Neural cell (in vitro differentiated cells): ENCODE results near the gene PACS1. TPM values are rescaled to one million over a fixed set of nuclear protein-coding genes. Genes with fewer than 3 reads are reported as not detected.

ENCODE experiments used
- H2AFZ ChIP-seq: fragments of 200-600, 300-800 bp; sonication (generic), shearing (Covaris generic); 2 replicates; pipeline ENCODE4 v1.6.0; 2014; ENCODE audit warnings: low read depth, mild to moderate bottlenecking, antibody characterized with exemption, low read length, moderate library complexity
- H3F3A ChIP-seq: fragments of 200-600 bp; shearing (Covaris generic); 2 replicates; pipeline ENCODE4 v1.6.1; 2016; ENCODE audit warnings: mild to moderate bottlenecking, moderate library complexity, mixed read lengths, antibody characterized with exemption, low read length; ENCODE audit not compliant: insufficient read depth, poor library complexity, severe bottlenecking
- H3K27ac ChIP-seq: fragments of 200-600, 300-800 bp; sonication (generic), shearing (Covaris generic); 2 replicates; pipeline ENCODE4 v1.5.1; 2014; ENCODE audit warnings: mild to moderate bottlenecking, low read length, moderate library complexity
- H3K27me3 ChIP-seq: fragments of 300-800, 200-600 bp; sonication (generic), shearing (Covaris generic); 2 replicates; pipeline ENCODE4 v1.6.0; 2014; ENCODE audit warnings: mild to moderate bottlenecking, low read depth, low read length, moderate library complexity; ENCODE audit not compliant: insufficient read depth
- H3K36me3 ChIP-seq: fragments of 300-800, 200-600 bp; sonication (generic), shearing (Covaris generic); 2 replicates; pipeline ENCODE4 v1.5.1; 2014; ENCODE audit warnings: mild to moderate bottlenecking, antibody characterized with exemption, low read length, moderate library complexity; ENCODE audit not compliant: insufficient read depth
- H3K4me2 ChIP-seq: fragments of 300-800, 200-600 bp; sonication (generic), shearing (Covaris generic); 2 replicates; pipeline ENCODE4 v1.6.0; 2014; ENCODE audit warnings: mild to moderate bottlenecking, low read length
- H3K4me3 ChIP-seq: fragments of 300-800, 200-600 bp; sonication (generic), shearing (Covaris generic); 2 replicates; pipeline ENCODE4 v1.5.1; 2014; ENCODE audit warnings: mild to moderate bottlenecking, low read length, moderate library complexity
- H3K79me2 ChIP-seq: fragments of 200-600 bp; shearing (Covaris generic); replicated peaks from 2 replicates; pipeline ENCODE4 v1.6.0; 2014; ENCODE audit warnings: mild to moderate bottlenecking, low read length, moderate library complexity; ENCODE audit not compliant: insufficient read depth
- H3K9ac ChIP-seq: fragments of 300-800, 200-600 bp; sonication (generic), shearing (Covaris generic); 2 replicates; pipeline ENCODE4 v1.6.1; 2016; ENCODE audit warnings: mild to moderate bottlenecking, low read length, mixed read lengths
- H3K9me2 ChIP-seq: fragments of 200-600 bp; shearing (Covaris generic); 2 replicates; pipeline ENCODE4 v1.6.1; 2016; ENCODE audit warnings: mild to moderate bottlenecking, low read length, mixed read lengths; ENCODE audit not compliant: insufficient read depth
- H3K9me3 ChIP-seq: fragments of 200-600, 300-800 bp; sonication (generic), shearing (Covaris generic); 2 replicates; pipeline ENCODE4 v1.6.1; 2016; ENCODE audit warnings: mild to moderate bottlenecking, mixed run types, low read length, moderate library complexity, mixed read lengths
- H4K20me1 ChIP-seq: fragments of 200-600 bp; shearing (Covaris generic); 2 replicates; pipeline ENCODE4 v1.6.1; 2016; ENCODE audit warnings: mild to moderate bottlenecking, mixed run types; ENCODE audit not compliant: insufficient read depth
- EP300 ChIP-seq: fragments of 450-650 bp; conservative IDR thresholded peaks from 2 replicates; pipeline ENCODE4 v1.6.1; 2014; ENCODE audit warnings: antibody characterized with exemption, mild to moderate bottlenecking, moderate library complexity; ENCODE audit not compliant: poor library complexity, severe bottlenecking
- EZH2 ChIP-seq: fragments of 200-600, 300-800 bp; shearing (Covaris generic), sonication (generic); IDR thresholded peaks from 2 replicates; pipeline ENCODE4 v1.6.1; 2014; ENCODE audit warnings: antibody characterized with exemption, low read length, borderline replicate concordance, mild to moderate bottlenecking; ENCODE audit not compliant: insufficient read depth, poor library complexity, severe bottlenecking
- MXI1 ChIP-seq: fragments of 450-650 bp; conservative IDR thresholded peaks from 2 replicates; pipeline ENCODE4 v1.6.1; 2014; ENCODE audit warnings: antibody characterized with exemption, mild to moderate bottlenecking; ENCODE audit not compliant: poor library complexity, severe bottlenecking
- POLR2AphosphoS5 ChIP-seq: IDR thresholded peaks from 2 replicates; pipeline ENCODE4 v1.6.1; 2012
- RAD21 ChIP-seq: fragments of 450-650 bp; conservative IDR thresholded peaks from 2 replicates; pipeline ENCODE4 v1.6.1; 2014; ENCODE audit warnings: antibody characterized with exemption, mild to moderate bottlenecking, moderate library complexity
- SMC3 ChIP-seq: fragments of 450-650 bp; conservative IDR thresholded peaks from 2 replicates; pipeline ENCODE4 v1.6.1; 2014; ENCODE audit warnings: antibody characterized with exemption, mild to moderate bottlenecking, moderate library complexity; ENCODE audit not compliant: poor library complexity
- TAF1 ChIP-seq: IDR thresholded peaks from 2 replicates; pipeline ENCODE4 v1.6.1; 2012; ENCODE audit warnings: low read depth
- polyA plus RNA-seq: library from polyadenylated mRNA; depleted of rRNA; stranded (reverse); fragments of >200 nt; gene quantifications from 2 replicates; pipeline ENCODE4 v1.2.3, GENCODE V29; 2014
- TF ChIP-seq, protein P1 (sequence below): fragments of 450-650 bp; IDR thresholded peaks from 2 replicates; pipeline ENCODE4 v1.5.1; 2014; ENCODE audit warnings: antibody characterized with exemption, mild to moderate bottlenecking, moderate library complexity; ENCODE audit not compliant: poor library complexity, severe bottlenecking
- TF ChIP-seq, protein P2 (sequence below): IDR thresholded peaks from 2 replicates; pipeline ENCODE4 v1.6.1; 2012; ENCODE audit warnings: borderline replicate concordance

PACS1 gene
- polyA plus RNA-seq, 1 donor from 2014 or later, result 14.4 TPM

DNA sequence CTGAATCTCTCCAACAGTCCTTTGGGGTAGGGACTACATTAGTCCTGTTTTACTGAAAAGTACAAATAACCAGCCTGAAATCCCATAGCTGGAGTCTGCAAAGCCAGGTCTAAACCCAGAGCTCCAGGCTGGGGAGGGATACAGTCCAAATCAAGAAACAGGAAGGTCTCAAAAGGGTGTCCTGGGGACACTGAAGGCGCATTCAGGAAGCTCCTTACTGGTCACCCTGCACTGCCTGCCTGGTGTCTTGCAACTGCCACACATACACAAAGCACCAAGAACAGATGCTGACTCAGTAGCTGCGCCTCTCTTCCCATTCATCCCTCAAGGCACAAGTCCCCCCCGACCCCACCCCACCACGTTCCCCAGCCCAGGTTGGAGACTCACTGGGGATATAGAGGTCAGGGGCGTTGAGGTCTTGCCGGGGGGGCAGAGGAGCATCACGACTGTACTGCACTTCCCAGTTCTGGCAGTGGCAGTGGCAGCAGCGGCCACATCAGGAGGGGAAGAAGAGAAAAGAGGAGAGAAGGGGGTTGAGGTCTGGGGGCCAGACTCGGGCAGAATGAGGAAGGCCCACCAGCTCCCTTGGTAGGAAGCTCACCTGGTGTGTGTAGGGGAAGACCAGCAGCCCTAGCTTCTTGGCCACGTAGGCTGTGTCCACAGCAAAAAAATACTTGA is 217.3 kb downstream of the PACS1 start:
- Histone ChIP-seq H3K27me3 (peaks cover 22% of the 10 kb centered on the region), H3K9ac (peak overlapping the region; percentile 92), H2AFZ (no peak overlapping the region), H3K4me2 (no peak overlapping the region), H3K9me2 (no peaks in the 10 kb centered on the region), H3K27ac (peak overlapping the region; percentile 88), H3K4me3 (peak overlapping the region; percentile 86), H3K9me3 (no peaks in the 10 kb centered on the region), H3K36me3 (no peaks in the 10 kb centered on the region), H4K20me1 (peaks cover 8% of the 10 kb centered on the region), H3F3A (no peaks in the 10 kb centered on the region), H3K79me2 (peaks cover 31% of the 10 kb centered on the region)
- TF ChIP-seq EP300 (no peak), TAF1 (no peak), MXI1 (no peak), RAD21 (no peak), POLR2AphosphoS5 (no peak), SMC3 (no peak), EZH2 (no peak)
- TF ChIP-seq, protein P1, sequence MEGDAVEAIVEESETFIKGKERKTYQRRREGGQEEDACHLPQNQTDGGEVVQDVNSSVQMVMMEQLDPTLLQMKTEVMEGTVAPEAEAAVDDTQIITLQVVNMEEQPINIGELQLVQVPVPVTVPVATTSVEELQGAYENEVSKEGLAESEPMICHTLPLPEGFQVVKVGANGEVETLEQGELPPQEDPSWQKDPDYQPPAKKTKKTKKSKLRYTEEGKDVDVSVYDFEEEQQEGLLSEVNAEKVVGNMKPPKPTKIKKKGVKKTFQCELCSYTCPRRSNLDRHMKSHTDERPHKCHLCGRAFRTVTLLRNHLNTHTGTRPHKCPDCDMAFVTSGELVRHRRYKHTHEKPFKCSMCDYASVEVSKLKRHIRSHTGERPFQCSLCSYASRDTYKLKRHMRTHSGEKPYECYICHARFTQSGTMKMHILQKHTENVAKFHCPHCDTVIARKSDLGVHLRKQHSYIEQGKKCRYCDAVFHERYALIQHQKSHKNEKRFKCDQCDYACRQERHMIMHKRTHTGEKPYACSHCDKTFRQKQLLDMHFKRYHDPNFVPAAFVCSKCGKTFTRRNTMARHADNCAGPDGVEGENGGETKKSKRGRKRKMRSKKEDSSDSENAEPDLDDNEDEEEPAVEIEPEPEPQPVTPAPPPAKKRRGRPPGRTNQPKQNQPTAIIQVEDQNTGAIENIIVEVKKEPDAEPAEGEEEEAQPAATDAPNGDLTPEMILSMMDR, result no peak
- TF ChIP-seq, protein P2, sequence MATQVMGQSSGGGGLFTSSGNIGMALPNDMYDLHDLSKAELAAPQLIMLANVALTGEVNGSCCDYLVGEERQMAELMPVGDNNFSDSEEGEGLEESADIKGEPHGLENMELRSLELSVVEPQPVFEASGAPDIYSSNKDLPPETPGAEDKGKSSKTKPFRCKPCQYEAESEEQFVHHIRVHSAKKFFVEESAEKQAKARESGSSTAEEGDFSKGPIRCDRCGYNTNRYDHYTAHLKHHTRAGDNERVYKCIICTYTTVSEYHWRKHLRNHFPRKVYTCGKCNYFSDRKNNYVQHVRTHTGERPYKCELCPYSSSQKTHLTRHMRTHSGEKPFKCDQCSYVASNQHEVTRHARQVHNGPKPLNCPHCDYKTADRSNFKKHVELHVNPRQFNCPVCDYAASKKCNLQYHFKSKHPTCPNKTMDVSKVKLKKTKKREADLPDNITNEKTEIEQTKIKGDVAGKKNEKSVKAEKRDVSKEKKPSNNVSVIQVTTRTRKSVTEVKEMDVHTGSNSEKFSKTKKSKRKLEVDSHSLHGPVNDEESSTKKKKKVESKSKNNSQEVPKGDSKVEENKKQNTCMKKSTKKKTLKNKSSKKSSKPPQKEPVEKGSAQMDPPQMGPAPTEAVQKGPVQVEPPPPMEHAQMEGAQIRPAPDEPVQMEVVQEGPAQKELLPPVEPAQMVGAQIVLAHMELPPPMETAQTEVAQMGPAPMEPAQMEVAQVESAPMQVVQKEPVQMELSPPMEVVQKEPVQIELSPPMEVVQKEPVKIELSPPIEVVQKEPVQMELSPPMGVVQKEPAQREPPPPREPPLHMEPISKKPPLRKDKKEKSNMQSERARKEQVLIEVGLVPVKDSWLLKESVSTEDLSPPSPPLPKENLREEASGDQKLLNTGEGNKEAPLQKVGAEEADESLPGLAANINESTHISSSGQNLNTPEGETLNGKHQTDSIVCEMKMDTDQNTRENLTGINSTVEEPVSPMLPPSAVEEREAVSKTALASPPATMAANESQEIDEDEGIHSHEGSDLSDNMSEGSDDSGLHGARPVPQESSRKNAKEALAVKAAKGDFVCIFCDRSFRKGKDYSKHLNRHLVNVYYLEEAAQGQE, result no peak

DNA sequence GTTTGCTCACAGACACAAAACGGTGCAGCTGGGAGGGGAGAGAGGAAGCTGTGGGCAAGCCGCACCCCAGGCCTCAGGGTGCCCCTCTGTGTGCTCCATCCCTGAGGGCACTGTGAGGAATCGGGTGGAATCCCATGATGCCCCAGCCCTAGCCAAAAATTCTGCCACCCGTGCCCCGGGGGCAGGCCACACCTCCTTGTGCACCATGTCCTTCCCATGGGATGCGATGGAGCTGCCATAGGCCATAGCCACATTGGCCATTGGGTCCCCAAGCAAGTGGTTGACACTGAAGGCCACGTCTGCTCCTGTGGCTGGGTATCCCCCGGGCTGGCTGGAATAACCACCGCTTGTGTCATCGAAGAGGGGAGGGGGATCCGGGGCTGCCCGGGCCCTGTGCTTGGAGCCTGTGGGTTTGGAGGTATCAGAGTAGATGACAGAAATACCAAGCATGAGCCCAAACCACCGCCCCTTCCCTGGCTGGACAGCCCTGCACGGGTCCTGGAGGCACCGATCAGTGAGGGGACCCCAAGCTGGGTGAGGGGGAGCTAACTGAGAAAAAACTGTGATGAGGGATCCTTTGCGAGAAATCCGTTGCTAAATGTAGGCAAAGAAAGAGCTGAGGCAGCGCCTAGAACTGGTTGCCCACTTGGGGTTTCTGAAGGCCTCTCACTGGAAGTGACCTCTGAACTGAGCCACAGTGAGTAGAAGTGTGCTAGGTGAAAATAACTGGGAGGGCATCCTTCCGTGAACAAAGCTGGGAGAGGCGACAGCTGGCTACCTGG is 218.0 kb downstream of the PACS1 start:
- Histone ChIP-seq H3K9me2 (no peaks in the 10 kb centered on the region), H3K36me3 (no peaks in the 10 kb centered on the region), H3K4me2 (peak overlapping the region; percentile 49), H3K79me2 (peaks cover 25% of the 10 kb centered on the region), H3K9ac (peak overlapping the region; percentile 92), H3K4me3 (peak overlapping the region; percentile 86), H3K9me3 (no peaks in the 10 kb centered on the region), H3K27ac (peak overlapping the region; percentile 88), H2AFZ (no peak overlapping the region), H3K27me3 (peaks cover 29% of the 10 kb centered on the region), H4K20me1 (peaks cover 3% of the 10 kb centered on the region), H3F3A (no peaks in the 10 kb centered on the region)
- TF ChIP-seq EP300, result no peak
- TF ChIP-seq EZH2, result no peak
- no peak for TF ChIP-seq SMC3
- TF ChIP-seq, protein P2, result no peak
- no peak for TF ChIP-seq POLR2AphosphoS5
- TF ChIP-seq TAF1, result no peak
- TF ChIP-seq, protein P1, result no peak
- TF ChIP-seq MXI1, result no peak
- no peak for TF ChIP-seq RAD21
